ENCODE results near the gene TRAPPC12. TPM values are rescaled to one million over a fixed set of nuclear protein-coding genes. Genes with fewer than 3 reads are reported as not detected.

Gene TRAPPC12
- total and polyA plus RNA-seq, 8 donors, result 35.2 to 97.5 (median 40.9) TPM

DNA sequence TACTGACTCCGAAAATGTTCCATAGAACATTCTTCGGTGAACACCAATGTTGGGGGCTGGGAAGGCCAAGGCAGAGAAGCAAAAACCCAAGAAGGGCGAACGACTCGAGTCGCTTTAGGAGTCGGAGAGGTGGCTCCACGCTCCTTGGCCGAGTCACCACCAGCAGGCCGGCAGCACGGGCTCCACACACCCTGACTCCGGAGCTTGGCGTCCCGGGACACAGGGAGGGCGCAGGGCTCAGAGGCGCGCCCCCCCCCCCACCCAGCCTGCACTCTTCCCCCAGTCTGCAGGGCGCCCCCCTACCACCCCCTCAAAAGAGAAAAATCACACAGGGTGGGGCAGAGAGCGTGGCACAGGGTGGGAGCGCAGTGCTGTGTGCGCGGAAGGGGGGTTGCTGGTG, 147.4 kb downstream of the TRAPPC12 start:
- no peaks in the 10 kb centered on the region for H3K36me3 ChIP-seq
- FAIRE-seq (no peak), DNase-seq (no peak), ATAC-seq (no peak)
- H3K9me3 ChIP-seq, result no peaks in the 10 kb centered on the region
- H3K4me3 ChIP-seq, result no peak overlapping the region
- no peak overlapping the region for H3K27ac ChIP-seq
- intact Hi-C loops (cut with DNase I), result no loop called here
- H3K4me1 ChIP-seq, result peaks cover 8 to 19% (median 12%) of the 10 kb centered on the region in 3 donors
- 91 to 95% methylated on average over 20 to 22 of the region's 22 CpGs for WGBS, 2 donors
- H3K27me3 ChIP-seq, result no peaks in the 10 kb centered on the region
- TF ChIP-seq, protein P1, sequence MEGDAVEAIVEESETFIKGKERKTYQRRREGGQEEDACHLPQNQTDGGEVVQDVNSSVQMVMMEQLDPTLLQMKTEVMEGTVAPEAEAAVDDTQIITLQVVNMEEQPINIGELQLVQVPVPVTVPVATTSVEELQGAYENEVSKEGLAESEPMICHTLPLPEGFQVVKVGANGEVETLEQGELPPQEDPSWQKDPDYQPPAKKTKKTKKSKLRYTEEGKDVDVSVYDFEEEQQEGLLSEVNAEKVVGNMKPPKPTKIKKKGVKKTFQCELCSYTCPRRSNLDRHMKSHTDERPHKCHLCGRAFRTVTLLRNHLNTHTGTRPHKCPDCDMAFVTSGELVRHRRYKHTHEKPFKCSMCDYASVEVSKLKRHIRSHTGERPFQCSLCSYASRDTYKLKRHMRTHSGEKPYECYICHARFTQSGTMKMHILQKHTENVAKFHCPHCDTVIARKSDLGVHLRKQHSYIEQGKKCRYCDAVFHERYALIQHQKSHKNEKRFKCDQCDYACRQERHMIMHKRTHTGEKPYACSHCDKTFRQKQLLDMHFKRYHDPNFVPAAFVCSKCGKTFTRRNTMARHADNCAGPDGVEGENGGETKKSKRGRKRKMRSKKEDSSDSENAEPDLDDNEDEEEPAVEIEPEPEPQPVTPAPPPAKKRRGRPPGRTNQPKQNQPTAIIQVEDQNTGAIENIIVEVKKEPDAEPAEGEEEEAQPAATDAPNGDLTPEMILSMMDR (IDR thresholded peaks at IDR 0.05), result no peak

DNA sequence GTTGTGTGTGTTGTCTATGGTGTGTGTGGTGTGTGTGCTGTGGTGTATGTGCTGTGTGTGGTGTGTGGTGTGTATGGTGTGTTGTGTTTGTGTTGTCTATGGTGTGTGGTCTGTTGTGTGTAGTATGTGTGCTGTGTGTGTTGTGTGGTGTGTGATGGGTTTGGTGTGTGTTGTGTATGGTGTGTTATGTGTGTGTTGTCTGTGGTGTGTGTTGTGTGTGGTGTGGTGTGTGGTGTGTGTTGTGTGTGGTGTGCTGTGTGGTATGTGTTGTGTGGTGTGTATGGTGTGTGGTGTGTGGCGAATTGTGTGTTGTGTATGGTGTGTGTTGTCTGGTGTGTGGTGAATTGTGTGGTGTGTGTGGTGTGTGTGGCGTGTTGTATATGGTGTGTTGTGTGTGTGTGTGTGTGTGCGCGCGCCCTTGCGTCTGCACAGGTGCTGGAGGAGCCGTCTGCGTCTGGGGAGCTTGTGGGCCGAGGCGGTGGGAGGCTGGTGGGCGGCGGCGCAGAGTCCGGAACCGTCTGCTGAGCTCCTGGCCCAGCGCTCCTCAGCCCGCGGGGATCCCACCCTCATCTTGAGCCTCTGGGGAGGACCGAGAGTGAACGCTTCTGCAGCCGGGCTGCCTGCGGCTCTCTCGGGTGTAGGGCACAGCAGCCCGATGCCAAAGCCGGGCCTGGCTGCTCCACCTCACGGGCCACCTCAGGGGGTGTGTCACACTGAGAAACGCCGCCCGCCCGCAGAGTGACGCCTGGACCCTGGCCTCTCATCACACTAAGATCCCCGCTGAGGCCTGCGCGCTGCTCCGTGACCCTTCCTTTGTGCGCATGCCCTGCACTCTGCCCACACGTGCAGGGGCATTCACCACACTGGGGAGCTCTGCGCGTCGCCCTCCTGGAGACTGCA, 148.6 kb downstream of the TRAPPC12 start:
- Histone ChIP-seq H3K27me3 (no peaks in the 10 kb centered on the region), H3K4me1 (peaks cover 8 to 15% (median 12%) of the 10 kb centered on the region in 3 donors), H3K4me3 (no peak overlapping the region), H3K27ac (no peak overlapping the region), H3K36me3 (no peaks in the 10 kb centered on the region), H3K9me3 (no peaks in the 10 kb centered on the region)
- TF ChIP-seq, protein P1 (IDR thresholded peaks at IDR 0.05), result no peak
- peak in 1 of 4 donors; percentile 6 for ATAC-seq
- no peak for DNase-seq
- FAIRE-seq, result no peak
- intact Hi-C loops (cut with DNase I), result no loop called here
- 91 to 92% methylated on average over 30 to 40 of the region's 40 CpGs for WGBS, 2 donors

Other genes starting within 250 kb of the TRAPPC12 start
- gene EIPR1, start 1.9 kb upstream of the TRAPPC12 start, total RNA-seq, result 10 to 100 TPM in 1 of 6 donors, 1 to 10 TPM in 5; 4.3 to 12.5 (median 6.4) TPM
- gene EIPR1, start 1.9 kb upstream of the TRAPPC12 start, polyA plus RNA-seq, result 10 to 100 TPM in 1 of 2 donors, 1 to 10 TPM in 1; 5.9 to 12.4 TPM
- 10 to 100 TPM in 5 of 6 donors, 1 to 10 TPM in 1; 9.9 to 26.0 (median 19.2) TPM for gene ADI1, start 139.8 kb downstream of the TRAPPC12 start, total RNA-seq
- gene ADI1, start 139.8 kb downstream of the TRAPPC12 start, polyA plus RNA-seq, result 10 to 100 TPM; 17.8 to 29.7 TPM
- gene RNASEH1, start 178.6 kb downstream of the TRAPPC12 start, total RNA-seq, result 10 to 100 TPM in 2 of 6 donors, 1 to 10 TPM in 4; 6.1 to 10.6 (median 8.9) TPM
- 1 to 10 TPM; 5.5 to 5.7 TPM for gene RNASEH1, start 178.6 kb downstream of the TRAPPC12 start, polyA plus RNA-seq
- gene RPS7, start 195.6 kb downstream of the TRAPPC12 start, total RNA-seq, result 100 to 1,000 TPM; 498 to 985 (median 806) TPM
- gene RPS7, start 195.6 kb downstream of the TRAPPC12 start, polyA plus RNA-seq, result 1,000 to 10,000 TPM; 1,402 to 2,322 TPM
- 1 to 10 TPM; 2.0 to 6.1 (median 3.2) TPM for gene COLEC11, start 215.4 kb downstream of the TRAPPC12 start, total RNA-seq
- 10 to 100 TPM in 1 of 2 donors, 1 to 10 TPM in 1; 9.5 to 11.9 TPM for gene COLEC11, start 215.4 kb downstream of the TRAPPC12 start, polyA plus RNA-seq